Measurements from ENCODE around the gene SH3RF1. TPM values are rescaled to one million over a fixed set of nuclear protein-coding genes. Genes with fewer than 3 reads are reported as not detected.

Gene SH3RF1
- total and polyA plus RNA-seq, 2 of the 8 experiments (the other 6 are each of a cell fraction or from before 2014, with no cell fraction given): 6.9 to 15.1 TPM

GRCh38 chr4:169219440-169219839, 51.3 kb downstream of the SH3RF1 start:
- Histone ChIP-seq H2AK5ac (ENCODE audit: low read depth, low read length) (no peak overlapping the region), H3K18ac (ENCODE audit: extremely low read depth, low read length) (no peak overlapping the region), H3K4ac (replicated peaks; ENCODE audit: insufficient read length, low read depth, low read length) (no peak overlapping the region), H2BK120ac (replicated peaks; ENCODE audit: low read depth, low read length) (no peak overlapping the region), H4K8ac (ENCODE audit: extremely low read depth, insufficient read depth, low read length) (no peak overlapping the region), H2BK5ac (ENCODE audit: low read depth, low read length) (no peak overlapping the region), H2BK20ac (ENCODE audit: low read length) (no peak overlapping the region), H3K79me1 (ENCODE audit: low read depth, low read length) (peaks cover 2% of the 10 kb centered on the region; the same call in 1 of the 2 replicates), H3K56ac (replicated peaks; ENCODE audit: insufficient read length, low read depth, low read length) (no peak overlapping the region), H3K23me2 (ENCODE audit: low read depth, low read length) (no peaks in the 10 kb centered on the region), H3K14ac (ENCODE audit: insufficient read length) (no peak overlapping the region), H2AFZ (ENCODE audit: low read length) (no peak overlapping the region), H3K23ac (ENCODE audit: insufficient read length) (no peak overlapping the region), H3K36me3 (ENCODE audit: control insufficient read depth in 2 of 4, insufficient read depth in 4 of 4, low read length in 3 of 4) (no peaks in the 10 kb centered on the region; a peak in 1 of 8 replicates), H3K27ac (ENCODE audit: low read depth, low read length) (no peak overlapping the region), H3K79me2 (ENCODE audit: control insufficient read depth in 1 of 2, insufficient read depth in 2 of 2, low read length in 2 of 2) (no peaks in the 10 kb centered on the region; a peak in 1 of 4 replicates), H4K91ac (replicated peaks; ENCODE audit: insufficient read length, low read length) (no peak overlapping the region), H3K4me1 (replicated peaks in 1 of 4; ENCODE audit: control insufficient read depth in 3 of 4, insufficient read depth in 4 of 4, low read length in 3 of 4) (no peaks in the 10 kb centered on the region), H3K9me3 (ENCODE audit: insufficient read depth in 2 of 2, low read depth in 1 of 2, low read length in 1 of 2) (no peaks in the 10 kb centered on the region), H4K20me1 (replicated peaks in 1 of 2; ENCODE audit: control insufficient read depth in 1 of 2, insufficient read depth in 2 of 2, low read length in 2 of 2) (no peaks in the 10 kb centered on the region), H2BK15ac (ENCODE audit: low read length) (no peak overlapping the region), H4K5ac (ENCODE audit: insufficient read length, low read depth, low read length) (no peak overlapping the region), H3K4me2 (ENCODE audit: insufficient read depth in 1 of 2, low read depth in 2 of 2, low read length in 2 of 2) (no peak overlapping the region), H2BK12ac (ENCODE audit: low read depth, low read length) (no peak overlapping the region), H3K9ac (replicated peaks in 1 of 4; ENCODE audit: extremely low read depth in 1 of 4, low read depth in 3 of 4, low read length in 3 of 4) (no peak overlapping the region), H3K4me3 (ENCODE audit: extremely low read depth in 1 of 4, insufficient read depth in 2 of 4, low read depth in 3 of 4, low read length in 4 of 4) (no peak overlapping the region), H3K27me3 (replicated peaks in 1 of 4; ENCODE audit: control insufficient read depth in 3 of 4, extremely low read depth in 1 of 4, insufficient read depth in 3 of 4, low read length in 3 of 4) (no peaks in the 10 kb centered on the region)
- POLR2A ChIA-PET (ENCODE audit: partially characterized antibody): interaction anchor here (1.2 kb wide), 1 partner anchor 20 kb away, joined by 3 read pairs; no protein-coding TSS in a partner anchor
- no peak for FAIRE-seq
- no peak for TF ChIP-seq KDM4A (IDR thresholded peaks at IDR 0.05; ENCODE audit: low read depth, low read length, severe bottlenecking)
- no peak for DNase-seq (ENCODE audit: low read depth in 1 of 2, low spot score in 2 of 2)
- CTCF ChIA-PET (ENCODE audit: partially characterized antibody): interaction anchor here (1.7 kb wide), 1 partner anchor 11 kb away, joined by 4 read pairs; no protein-coding TSS in a partner anchor
- 89% methylated on average over 2 of the region's 2 CpGs; no CpG with 5 or more reads in 1 of the 2 experiments for WGBS, 2 experiments (ENCODE audit: extremely low coverage in 1 of 2, insufficient coverage in 1 of 2, insufficient read length in 1 of 2, insufficient replicate concordance in 2 of 2, low coverage in 1 of 2, low lambda C conversion rate in 2 of 2, missing lambda C conversion rate in 1 of 2)
